Adipose tissue (tissue), 3 donors: ENCODE measurements around the gene RARG. TPM values are rescaled to one million over a fixed set of nuclear protein-coding genes. Genes with fewer than 3 reads are reported as not detected.

Experiments
- H3K27ac ChIP-seq: one replicate; pipeline ENCODE4 v1.5.1; 2013; ENCODE audit warnings: low read depth, low read length
- WGBS, 3 donors: extraction: QIAGEN DNeasy Blood & Tissue Kit; methylation state at CpG; one replicate each; pipeline ENCODE4 v1.1.7; 2013; 5-methylcytosine and 5-hydroxymethylcytosine counted together
- polyA plus RNA-seq, 3 donors: library from polyadenylated mRNA; stranded (reverse); fragments of 200-250 nt; gene quantifications; one replicate each; pipeline ENCODE4 v1.2.3, GENCODE V29; 2013
- donor health status: healthy with polysubstance abuse.
- donor health status: Bipolar disorder and iron deficiency.
- donor health status: healthy.

RARG gene
- 10 to 100 TPM in 1 of 3 donors, 1 to 10 TPM in 2; 4.5 to 31.0 (median 9.4) TPM for polyA plus RNA-seq

DNA sequence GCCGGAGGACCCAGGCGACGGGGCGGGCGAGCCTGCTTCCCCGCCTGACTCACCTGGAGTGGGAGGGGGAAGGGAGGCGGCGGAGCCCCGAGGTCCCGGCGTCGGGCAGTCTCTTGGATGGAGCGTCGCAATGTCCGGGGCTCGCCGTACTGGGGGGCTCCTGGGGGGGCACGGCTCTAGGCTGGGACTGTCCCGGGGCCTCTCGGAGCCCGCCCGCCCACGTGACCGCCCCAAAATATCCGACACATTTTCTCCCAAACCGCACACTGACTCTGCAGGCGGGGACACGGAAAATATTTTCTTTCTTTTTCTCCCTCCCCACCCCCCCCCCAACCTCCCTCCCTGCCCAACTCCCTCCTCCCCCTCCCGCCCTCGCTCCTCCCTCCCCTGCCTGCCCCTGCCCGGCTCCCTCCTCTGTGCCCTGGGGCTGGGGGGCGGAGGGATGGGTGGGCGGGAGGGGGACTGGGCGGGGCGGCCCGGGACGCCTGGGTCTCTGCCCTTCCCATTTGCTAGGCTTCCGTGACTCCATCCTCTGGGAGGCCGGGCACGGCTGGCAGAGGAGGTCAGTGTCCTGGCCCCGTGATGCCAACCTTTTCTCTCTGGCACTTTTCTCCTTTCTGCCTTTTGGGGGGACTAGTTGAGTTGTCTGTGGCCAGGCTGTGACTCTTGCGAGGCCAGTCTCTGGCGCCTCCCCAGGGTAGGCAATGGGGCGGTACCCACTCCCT, at the start of gene RARG:
Gene RARG (minus strand): TSS at position 289 of the 725 bp plus-strand sequence. CDS start 4,664 bp downstream, outside the sequence.
- no peak within 1 kb of the TSS for H3K27ac ChIP-seq
- 0 to 1% (median 0%) methylated on average over 21 to 44 of the region's 44 CpGs for WGBS, 3 donors

DNA sequence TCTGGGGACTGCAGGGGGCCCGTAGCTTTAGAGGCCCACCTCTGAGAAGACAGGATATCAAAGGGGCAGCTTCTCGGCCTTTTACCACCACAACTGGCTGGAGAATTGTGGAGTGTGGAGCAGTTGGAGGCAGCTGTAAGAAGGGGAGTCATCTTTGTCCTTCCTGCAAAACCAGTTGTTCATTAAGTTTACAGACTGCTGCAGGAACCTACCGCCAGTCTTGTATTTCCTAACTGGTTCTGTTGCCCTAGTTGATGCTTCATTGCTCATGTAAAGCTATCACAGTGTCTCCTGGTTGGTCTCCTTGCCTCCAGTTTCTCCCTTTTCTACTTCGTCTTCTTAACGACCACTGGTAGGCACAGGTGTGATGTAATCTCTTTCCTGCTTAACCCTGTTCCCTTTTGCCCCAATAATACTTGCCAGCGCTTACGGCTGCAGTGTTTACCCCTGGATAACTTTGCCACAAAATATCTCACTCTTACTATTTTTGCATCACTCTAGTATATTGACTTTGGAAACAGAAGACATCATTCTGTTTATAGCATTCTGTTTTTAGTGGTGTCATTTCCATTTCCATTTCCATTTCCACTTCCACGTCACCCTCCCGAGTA, 48.0 kb upstream of the RARG start:
- 77 to 90% (median 77%) methylated on average over 9 of the region's 9 CpGs for WGBS, 3 donors
- H3K27ac ChIP-seq: no peak overlapping the region

DNA sequence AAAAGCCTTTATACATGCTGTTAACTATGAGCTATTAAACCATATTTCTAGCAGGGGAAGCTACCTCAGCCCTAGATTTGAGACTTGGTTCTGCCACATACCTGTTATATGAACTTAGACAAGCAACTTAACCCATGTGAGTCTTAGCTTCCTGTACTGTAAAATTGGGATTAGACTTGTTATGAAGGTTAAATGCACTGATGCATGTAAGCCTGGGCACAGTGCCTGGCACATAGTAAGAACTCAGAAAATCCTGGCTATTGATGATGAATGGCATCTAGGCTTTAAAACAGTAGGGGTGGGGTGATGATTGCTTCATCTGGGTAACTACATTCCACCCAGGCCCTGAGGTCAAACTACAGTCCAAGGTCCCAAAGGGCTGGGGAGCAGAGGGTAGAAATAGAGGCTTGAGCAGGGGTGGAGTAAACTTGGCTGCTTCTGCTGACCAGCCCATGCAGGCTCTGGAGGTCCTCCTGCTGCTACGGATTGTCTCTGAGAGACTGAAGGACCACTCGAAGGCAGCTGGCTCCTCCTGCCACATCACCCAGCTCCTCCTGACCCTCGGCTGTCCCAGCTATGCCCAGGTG, 47.4 kb upstream of the RARG start:
- WGBS, 3 donors: 77 to 88% (median 81%) methylated on average over 3 of the region's 3 CpGs

DNA sequence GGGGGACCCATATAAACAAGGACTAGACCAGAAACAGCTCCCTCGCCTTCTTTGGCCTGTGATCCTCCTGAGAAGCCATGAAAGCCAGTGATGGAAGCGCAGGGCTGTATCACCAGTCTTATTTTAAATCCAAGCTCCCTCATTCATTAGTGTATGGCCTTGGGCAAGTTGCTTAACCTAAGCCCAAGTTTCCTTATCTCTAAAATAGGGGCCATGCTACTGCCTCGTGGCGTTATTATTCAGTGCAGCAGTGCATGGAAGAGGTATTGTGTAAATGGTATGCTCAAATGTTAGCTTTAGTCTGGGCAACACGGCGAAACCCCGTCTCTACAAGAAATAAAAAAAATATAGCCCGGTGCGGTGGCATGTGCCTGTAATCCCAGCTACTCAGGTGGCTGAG, 46.0 kb upstream of the RARG start:
- WGBS, 3 donors: 83 to 96% (median 94%) methylated on average over 9 of the region's 9 CpGs
- no peak overlapping the region for H3K27ac ChIP-seq

More for the DNA sequence above, 47.4 kb upstream of the RARG start:
- no peak overlapping the region for H3K27ac ChIP-seq

DNA sequence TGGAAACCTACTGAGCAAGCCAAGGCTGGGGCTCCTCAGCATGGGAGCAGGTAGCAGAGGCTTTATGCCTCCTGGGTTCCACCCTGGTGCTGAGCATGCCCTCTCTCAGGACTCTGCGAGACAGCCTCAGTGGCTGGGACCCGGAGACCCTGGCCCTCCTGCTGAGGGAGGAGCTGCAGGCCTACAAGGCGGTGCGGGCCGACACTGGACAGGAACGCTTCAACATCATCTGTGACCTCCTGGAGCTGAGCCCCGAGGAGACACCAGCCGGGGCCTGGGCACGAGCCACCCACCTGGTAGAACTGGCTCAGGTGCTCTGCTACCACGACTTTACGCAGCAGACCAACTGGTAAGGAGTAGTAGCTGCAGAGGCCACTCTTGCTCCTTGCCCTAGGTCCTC, 44.5 kb upstream of the RARG start:
- no peak overlapping the region for H3K27ac ChIP-seq
- 95 to 99% (median 96%) methylated on average over 11 of the region's 11 CpGs for WGBS, 3 donors

DNA sequence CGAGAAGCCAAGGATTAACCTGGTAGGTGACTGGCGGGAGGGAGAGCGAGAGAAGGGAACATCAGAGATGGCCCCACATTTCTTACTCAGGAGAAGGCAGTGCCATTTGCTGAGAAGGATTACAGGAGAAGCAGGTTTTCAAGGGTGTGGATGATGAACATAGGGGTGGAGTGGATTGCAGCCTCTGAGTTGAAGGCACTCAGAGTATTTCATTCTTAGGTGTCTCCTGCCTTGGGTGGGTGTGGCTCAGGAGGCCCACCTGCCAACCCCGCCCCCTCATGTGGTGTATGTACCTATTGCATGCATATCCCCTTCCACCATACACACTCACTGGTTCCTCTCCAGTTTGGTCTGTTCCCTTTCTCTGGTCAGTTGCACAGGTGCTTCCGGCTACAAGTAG, 42.4 kb upstream of the RARG start:
- no peak overlapping the region for H3K27ac ChIP-seq
- 90 to 100% (median 95%) methylated on average over 5 of the region's 5 CpGs for WGBS, 3 donors

DNA sequence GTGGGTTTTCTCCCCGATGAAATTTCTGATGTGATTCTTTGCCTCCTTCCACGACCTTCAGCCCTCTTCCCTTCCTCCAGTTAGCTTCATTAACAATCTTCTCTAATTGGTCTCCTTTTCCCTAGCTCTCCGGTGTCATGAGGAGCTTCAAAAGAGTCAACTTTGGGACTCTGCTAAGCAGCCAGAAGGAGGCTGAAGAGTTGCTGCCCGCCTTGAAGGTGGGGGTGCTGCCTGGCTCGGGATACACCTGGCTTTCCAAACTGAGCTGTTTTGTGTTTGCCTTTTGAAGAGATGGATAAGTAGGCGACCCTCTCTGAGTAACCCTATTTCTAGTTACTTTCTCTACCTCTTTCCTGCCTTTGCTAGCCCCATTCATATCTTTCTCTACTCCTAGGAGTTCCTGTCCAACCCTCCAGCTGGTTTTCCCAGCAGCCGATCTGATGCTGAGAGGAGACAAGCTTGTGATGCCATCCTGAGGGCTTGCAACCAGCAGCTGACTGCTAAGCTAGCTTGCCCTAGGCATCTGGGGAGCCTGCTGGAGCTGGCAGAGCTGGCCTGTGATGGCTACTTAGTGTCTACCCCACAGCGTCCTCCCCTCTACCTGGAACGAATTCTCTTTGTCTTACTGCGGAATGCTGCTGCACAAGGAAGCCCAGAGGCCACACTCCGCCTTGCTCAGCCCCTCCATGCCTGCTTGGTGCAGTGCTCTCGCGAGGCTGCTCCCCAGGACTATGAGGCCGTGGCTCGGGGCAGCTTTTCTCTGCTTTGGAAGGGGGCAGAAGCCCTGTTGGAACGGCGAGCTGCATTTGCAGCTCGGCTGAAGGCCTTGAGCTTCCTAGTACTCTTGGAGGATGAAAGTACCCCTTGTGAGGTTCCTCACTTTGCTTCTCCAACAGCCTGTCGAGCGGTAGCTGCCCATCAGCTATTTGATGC, 36.9 kb upstream of the RARG start:
- no peak overlapping the region for H3K27ac ChIP-seq
- 59 to 63% (median 59%) methylated on average over 20 of the region's 20 CpGs for WGBS, 3 donors

DNA sequence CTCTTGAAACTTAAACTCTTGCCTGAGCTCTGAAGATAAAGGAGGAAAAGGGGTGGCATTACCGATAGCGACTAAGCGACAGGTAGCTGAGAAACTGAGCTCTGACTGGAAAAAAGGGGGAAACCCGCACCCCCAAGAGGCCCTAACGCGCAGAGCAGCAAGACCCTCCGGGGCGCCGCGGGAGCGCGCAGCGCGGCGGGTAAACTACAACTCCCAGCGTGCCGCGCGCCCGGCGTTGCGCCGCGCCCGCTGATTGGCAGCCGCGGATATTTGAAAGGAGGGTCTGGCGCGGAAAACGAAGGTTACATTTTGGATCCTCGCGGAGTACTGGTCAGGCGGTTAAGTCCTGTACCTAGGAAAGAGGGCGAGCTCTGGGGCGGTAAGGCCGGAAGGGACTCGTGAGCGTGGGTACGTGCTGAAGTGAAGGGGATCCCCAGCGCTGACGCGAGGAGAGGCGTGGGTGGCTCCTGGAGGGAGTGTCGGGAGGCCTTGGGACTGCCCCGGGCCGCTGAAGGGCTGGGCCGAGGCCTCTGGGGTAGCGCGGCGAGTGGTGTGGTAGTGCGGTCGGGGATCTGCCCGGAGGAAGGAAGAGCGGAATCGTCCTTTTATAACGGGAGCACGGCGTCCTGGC, 36.1 kb upstream of the RARG start, which contains the start of gene ESPL1:
Gene ESPL1 (plus strand): TSS at position 301 of the 631 bp plus-strand sequence. CDS start 468 bp downstream, outside the sequence.
- 0 to 1% (median 1%) methylated on average over 55 to 58 of the region's 58 CpGs for WGBS, 3 donors
- no peak within 1 kb of the TSS for H3K27ac ChIP-seq

DNA sequence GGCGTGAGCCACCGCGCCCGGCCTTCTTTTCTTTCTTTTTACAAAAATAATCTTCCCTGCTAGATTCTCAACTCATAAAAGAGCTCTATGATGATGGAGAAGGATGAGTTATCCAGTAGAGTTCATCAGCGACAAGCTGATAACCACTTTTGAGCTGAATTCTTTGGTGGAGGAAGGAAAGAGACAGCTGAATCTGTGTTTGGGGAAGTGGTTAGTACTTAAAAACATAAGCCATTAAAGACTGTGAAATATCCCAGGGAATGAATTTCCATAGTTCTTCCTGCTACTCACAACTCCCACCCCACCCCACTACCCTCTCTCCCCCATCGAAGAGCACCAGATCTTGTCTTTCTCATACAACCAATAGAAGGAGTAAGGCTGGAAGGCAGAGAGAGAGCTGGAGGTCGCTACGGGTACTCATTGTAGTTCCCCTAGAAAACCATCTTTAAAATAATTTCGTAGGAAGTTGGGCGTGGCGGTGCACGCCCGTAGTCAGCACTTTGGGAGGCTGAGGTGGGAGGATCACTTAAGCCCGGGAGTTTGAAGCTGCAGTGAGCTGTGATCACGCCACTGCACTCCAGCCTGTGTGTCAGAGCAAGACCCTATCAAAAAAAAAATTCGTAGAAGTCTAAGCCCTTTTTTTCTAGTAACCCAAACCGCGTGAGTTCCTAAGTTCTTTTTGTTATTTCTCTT, 35.4 kb upstream of the RARG start:
- no peak overlapping the region for H3K27ac ChIP-seq
- 34 to 51% (median 35%) methylated on average over 18 of the region's 18 CpGs for WGBS, 3 donors

DNA sequence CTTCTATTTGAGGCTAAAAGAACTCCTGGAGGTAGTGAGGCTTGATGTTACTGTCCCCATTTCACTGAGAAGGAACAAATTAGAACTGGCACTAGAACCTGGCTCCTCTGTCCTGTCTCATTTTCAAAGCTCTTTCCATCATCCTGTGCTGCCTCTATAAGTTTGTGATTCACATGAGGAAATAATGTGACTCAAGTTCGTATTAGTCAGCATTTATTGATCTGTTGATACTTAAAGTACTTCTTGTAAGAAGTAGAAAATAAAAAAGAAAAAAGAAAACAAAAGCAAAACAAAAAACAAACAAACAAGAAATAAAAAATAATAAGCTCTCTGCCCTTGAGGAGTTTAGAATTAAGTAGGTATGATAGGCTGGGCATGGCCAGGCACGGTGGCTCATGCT, 33.8 kb upstream of the RARG start:
- 74 to 86% (median 86%) methylated on average over 2 of the region's 2 CpGs for WGBS, 3 donors
- no peak overlapping the region for H3K27ac ChIP-seq

DNA sequence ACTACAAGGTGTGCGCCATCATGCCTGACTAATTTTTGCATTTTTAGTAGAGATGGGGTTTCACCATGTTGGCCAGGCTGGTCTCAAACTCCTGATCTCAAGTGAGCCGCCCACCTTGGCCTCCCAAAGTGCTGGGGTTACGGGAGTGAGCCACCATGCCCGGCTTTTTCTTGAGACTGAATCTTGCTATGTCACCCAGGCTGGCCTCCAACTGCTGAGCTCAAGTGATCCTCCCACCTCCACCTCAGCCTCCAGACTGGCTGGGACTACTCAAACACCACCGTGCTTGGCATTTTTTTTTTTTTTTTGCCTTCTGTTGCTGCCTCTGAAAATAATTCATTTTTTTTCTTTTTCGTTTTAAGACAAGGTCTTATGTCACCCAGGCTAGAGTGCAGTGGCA, 27.9 kb upstream of the RARG start:
- H3K27ac ChIP-seq: no peak overlapping the region
- 84 to 93% (median 88%) methylated on average over 6 of the region's 6 CpGs for WGBS, 3 donors

DNA sequence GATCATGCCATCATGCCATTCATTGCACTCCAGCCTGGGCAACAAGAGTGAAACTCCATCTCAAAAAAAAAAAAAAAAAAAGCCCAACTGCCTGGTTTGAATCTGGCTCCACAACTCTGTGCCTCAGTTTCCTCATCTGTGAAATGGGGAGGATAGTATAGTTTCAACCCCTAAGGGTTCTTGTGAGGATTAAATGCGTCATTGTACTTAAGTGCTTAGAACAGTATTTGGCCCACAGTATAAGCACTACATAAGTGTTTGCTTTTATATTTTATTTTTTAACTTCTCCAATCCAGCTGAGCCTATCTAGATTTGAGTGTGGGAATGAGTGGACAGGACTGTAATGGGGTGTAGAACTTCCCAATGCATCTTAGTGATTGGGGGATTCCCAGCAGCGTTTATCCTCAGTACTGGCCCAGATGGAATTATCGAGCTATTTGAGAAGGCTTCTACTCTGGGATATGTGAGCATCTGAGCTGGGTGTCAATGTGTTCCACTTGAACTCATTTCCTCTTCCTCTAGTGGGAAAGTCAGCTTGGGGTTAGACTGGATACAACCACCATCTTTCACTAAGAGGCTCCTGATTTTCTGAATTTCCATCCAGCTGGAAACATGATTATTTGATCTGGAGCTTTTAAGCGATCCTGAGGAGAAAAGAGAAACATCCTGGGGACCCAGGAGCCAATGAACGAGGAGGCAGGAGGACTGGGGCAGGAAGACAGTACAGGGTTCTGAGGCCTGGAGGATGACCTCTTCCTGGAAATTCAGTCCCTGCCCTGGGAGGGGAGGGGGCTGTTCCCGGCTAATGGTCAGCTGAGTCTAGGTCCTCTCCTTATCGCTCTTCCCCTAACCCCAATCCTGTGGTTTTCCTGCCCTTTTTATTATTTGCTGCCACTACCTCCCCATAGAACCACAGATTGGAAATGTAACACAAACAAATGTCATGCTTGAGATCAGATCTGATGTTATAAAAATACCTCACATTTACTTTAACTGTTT, 26.8 kb upstream of the RARG start:
- 49 to 76% (median 56%) methylated on average over 7 of the region's 7 CpGs for WGBS, 3 donors
- H3K27ac ChIP-seq: no peak overlapping the region

DNA sequence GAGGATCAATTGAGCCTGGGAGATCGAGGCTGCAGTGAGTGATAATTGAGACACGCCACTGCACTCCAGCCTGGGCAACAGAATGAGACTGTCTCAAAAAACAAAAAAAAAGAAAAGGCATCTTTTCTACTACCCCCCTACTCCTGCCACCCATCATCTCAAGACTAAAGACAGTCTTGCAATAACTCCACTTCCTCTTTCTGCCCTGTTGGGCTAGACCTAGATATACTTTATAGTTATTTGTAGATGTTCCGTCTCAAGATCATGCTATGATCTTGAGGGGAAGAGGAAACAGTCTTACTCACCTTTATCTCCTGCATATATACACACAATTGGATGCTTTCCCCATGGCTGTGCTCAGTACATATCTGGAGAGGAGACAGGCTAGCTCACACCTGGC, 24.0 kb upstream of the RARG start:
- WGBS, 3 donors: 64 to 84% (median 64%) methylated on average over 3 of the region's 3 CpGs
- no peak overlapping the region for H3K27ac ChIP-seq

DNA sequence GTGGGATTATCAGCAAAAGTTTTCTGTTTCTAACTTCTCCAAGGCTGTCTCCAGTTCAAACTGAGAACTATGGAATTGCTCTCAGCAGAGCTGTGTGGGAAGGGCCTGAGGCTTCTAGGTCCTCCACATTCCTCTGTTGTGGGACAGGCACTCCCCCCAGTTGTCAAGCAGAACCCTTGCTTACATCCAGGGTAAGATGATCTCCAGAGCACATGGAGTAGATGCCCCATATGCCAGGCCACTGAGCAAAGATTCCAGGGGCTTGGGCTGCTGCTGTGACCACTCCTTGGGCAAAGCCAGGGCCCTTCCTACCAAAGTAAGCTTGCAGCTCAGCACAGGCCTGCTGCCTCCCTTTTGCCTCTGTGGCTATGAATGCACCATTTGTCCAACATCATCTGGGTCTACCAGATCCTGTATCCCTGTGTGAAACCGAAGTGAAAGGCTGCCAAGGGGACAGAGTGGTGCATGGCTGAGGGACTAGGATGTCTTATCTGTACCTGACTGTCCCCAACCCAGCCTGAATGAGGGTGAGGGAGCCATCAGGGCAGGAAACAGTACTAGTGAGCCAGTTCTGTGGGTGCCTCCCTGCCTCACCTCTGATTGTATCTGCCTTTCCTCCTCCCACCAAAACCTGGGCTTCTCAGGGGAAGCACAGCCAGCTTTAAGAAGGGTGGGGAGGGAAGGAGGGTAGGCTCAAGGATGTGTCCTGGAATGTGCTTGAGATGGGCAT, 23.0 kb upstream of the RARG start:
- no peak overlapping the region for H3K27ac ChIP-seq

DNA sequence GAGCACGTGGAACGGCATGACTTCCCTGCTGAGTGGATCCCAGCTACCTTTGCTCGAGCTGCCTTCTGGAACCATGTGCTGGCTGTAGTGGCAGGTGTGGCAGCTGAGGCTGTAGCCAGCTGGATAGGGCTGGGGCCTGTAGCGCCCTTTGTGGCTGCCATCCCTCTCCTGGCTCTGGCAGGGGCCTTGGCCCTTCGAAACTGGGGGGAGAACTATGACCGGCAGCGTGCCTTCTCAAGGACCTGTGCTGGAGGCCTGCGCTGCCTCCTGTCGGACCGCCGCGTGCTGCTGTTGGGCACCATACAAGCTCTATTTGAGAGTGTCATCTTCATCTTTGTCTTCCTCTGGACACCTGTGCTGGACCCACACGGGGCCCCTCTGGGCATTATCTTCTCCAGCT, 21.3 kb upstream of the RARG start:
- 92 to 94% (median 93%) methylated on average over 13 of the region's 13 CpGs for WGBS, 3 donors
- no peak overlapping the region for H3K27ac ChIP-seq

More for the DNA sequence above, 23.0 kb upstream of the RARG start:
- WGBS, 3 donors: 85 to 94% (median 87%) methylated on average over 1 of the region's 1 CpG
